ENCODE data around the gene TSPAN32. TPM values are rescaled to one million over a fixed set of nuclear protein-coding genes. Genes with fewer than 3 reads are reported as not detected.
"Not testable (repeated sequence)": the region's sequence is repeated elsewhere in the genome, so short reads cannot be mapped to it uniquely, and the experiment has no call there.

The TSPAN32 gene
- total RNA-seq, 1 donor from 2014 or later, result not detected

- Mint-ChIP-seq H3K27me3 (ENCODE audit: low read depth) (peaks cover 56% of the 10 kb centered on the region), H3K4me1 (ENCODE audit: low read depth) (no peaks in the 10 kb centered on the region), H3K4me3 (ENCODE audit: unreplicated experiment) (no peak overlapping the region), H3K27ac (ENCODE audit: unreplicated experiment) (no peak overlapping the region), H3K9me3 (ENCODE audit: low read depth) (peaks cover 28% of the 10 kb centered on the region), H3K36me3 (ENCODE audit: low read depth) (peaks cover 8% of the 10 kb centered on the region)
- TF ChIP-seq, protein P1, sequence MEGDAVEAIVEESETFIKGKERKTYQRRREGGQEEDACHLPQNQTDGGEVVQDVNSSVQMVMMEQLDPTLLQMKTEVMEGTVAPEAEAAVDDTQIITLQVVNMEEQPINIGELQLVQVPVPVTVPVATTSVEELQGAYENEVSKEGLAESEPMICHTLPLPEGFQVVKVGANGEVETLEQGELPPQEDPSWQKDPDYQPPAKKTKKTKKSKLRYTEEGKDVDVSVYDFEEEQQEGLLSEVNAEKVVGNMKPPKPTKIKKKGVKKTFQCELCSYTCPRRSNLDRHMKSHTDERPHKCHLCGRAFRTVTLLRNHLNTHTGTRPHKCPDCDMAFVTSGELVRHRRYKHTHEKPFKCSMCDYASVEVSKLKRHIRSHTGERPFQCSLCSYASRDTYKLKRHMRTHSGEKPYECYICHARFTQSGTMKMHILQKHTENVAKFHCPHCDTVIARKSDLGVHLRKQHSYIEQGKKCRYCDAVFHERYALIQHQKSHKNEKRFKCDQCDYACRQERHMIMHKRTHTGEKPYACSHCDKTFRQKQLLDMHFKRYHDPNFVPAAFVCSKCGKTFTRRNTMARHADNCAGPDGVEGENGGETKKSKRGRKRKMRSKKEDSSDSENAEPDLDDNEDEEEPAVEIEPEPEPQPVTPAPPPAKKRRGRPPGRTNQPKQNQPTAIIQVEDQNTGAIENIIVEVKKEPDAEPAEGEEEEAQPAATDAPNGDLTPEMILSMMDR (IDR thresholded peaks at IDR 0.05), result no peak
- DNase-seq (ENCODE audit: low spot score), result no peak
These were observed 21.6 kb upstream of the TSPAN32 start for GRCh38 chr11:2280208-2280607.

DNA sequence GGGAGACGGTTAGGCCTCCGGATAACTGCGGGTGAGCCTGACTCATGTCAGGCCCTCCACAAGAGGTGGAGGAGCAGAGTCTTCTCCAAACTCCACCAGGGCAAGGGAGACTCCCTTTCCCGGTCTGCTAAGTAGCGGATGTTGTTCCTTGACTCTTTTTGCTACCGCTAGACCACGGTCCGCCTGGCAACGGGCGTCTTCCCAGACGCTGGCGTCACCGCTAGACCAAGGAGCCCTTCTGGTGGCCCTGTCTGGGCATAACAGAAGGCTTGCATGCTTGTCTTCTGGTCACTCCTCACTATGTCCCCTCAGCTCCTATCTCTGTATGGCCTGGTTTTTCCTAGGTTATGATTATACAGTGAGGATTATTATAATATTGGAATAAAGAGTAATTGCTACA is 15.5 kb upstream of the TSPAN32 start:
- H3K27me3 Mint-ChIP-seq (ENCODE audit: low read depth), result peaks cover 70% of the 10 kb centered on the region
- not testable (repeated sequence) for H3K36me3 Mint-ChIP-seq (ENCODE audit: low read depth)
- H3K9me3 Mint-ChIP-seq (ENCODE audit: low read depth), result peaks cover 15% of the 10 kb centered on the region

GRCh38 chr11:2287091-2287490 is 14.7 kb upstream of the TSPAN32 start:
- H3K27ac Mint-ChIP-seq (ENCODE audit: unreplicated experiment), result no peak overlapping the region
- H3K4me3 Mint-ChIP-seq (ENCODE audit: unreplicated experiment), result no peak overlapping the region
- peaks cover 64% of the 10 kb centered on the region for H3K27me3 Mint-ChIP-seq (ENCODE audit: low read depth)
- peaks cover 4% of the 10 kb centered on the region for H3K36me3 Mint-ChIP-seq (ENCODE audit: low read depth)
- no peaks in the 10 kb centered on the region for H3K4me1 Mint-ChIP-seq (ENCODE audit: low read depth)
- peaks cover 11% of the 10 kb centered on the region for H3K9me3 Mint-ChIP-seq (ENCODE audit: low read depth)
- DNase-seq (ENCODE audit: low spot score), result no peak
- TF ChIP-seq, protein P1 (IDR thresholded peaks at IDR 0.05), result no peak

More for the DNA sequence above, 15.5 kb upstream of the TSPAN32 start:
- not testable (repeated sequence) for H3K4me3 Mint-ChIP-seq (ENCODE audit: unreplicated experiment); H3K27ac Mint-ChIP-seq (ENCODE audit: unreplicated experiment); H3K4me1 Mint-ChIP-seq (ENCODE audit: low read depth); DNase-seq (ENCODE audit: low spot score)

GRCh38 chr11:2289350-2289749 is 12.5 kb upstream of the TSPAN32 start:
- H3K9me3 Mint-ChIP-seq (ENCODE audit: low read depth), result no peaks in the 10 kb centered on the region
- H3K4me3 Mint-ChIP-seq (ENCODE audit: unreplicated experiment), result no peak overlapping the region
- TF ChIP-seq, protein P1 (IDR thresholded peaks at IDR 0.05), result no peak
- no peaks in the 10 kb centered on the region for H3K4me1 Mint-ChIP-seq (ENCODE audit: low read depth)
- H3K36me3 Mint-ChIP-seq (ENCODE audit: low read depth), result peaks cover 2% of the 10 kb centered on the region
- no peak for DNase-seq (ENCODE audit: low spot score)
- no peak overlapping the region for H3K27ac Mint-ChIP-seq (ENCODE audit: unreplicated experiment)
- peaks cover 61% of the 10 kb centered on the region for H3K27me3 Mint-ChIP-seq (ENCODE audit: low read depth)

DNA sequence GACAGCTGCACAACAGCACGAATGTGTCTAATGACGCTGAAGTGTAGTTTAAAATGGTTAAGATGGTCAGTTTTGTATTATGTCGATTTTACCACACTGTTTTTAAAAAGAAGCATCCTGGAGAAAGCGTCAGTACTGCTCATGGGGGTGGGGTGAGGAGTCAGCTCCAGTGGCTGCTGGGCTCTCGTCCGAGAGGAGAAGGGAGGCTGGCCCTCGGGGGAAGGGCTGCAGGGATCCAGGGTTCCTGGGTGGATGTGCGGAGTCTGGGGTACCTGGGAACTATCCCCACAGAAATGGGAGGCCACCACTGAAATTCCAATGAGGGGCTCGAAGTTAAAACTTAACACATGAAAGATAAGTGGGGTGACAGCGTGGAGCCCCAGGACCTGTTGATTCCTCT is 12.0 kb upstream of the TSPAN32 start:
- H3K36me3 Mint-ChIP-seq (ENCODE audit: low read depth), result peaks cover 2% of the 10 kb centered on the region
- no peaks in the 10 kb centered on the region for H3K9me3 Mint-ChIP-seq (ENCODE audit: low read depth)
- TF ChIP-seq, protein P1 (IDR thresholded peaks at IDR 0.05), result no peak
- DNase-seq (ENCODE audit: low spot score), result no peak
- H3K27me3 Mint-ChIP-seq (ENCODE audit: low read depth), result peaks cover 60% of the 10 kb centered on the region
- H3K27ac Mint-ChIP-seq (ENCODE audit: unreplicated experiment), result no peak overlapping the region
- no peak overlapping the region for H3K4me3 Mint-ChIP-seq (ENCODE audit: unreplicated experiment)
- no peaks in the 10 kb centered on the region for H3K4me1 Mint-ChIP-seq (ENCODE audit: low read depth)

DNA sequence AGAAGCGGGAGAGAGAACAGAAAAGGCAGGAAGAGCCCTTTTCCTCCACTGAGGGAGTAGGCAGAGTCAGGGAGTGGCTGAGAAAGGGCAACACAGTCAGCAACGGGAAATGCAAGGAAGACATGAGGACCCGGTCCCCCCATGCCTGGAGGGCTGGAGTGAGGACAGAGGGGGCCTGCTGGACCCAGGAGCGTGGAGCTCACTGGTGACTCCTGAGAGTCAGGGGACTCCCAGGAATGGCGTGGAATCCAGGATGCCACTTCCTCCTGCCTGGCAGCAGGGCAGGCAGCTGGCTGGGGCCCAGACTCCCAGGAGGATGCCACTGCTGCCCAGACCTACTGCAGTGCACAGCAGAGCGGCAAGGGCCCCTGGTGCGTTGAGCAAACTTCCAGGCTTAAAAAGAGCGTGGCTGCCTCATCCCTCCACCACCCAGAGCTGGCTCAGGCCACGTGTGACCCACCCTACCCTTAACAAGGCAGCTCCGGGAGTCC is 11.4 kb upstream of the TSPAN32 start:
- Mint-ChIP-seq H3K27me3 (ENCODE audit: low read depth) (peaks cover 55% of the 10 kb centered on the region), H3K4me3 (ENCODE audit: unreplicated experiment) (no peak overlapping the region), H3K36me3 (ENCODE audit: low read depth) (no peaks in the 10 kb centered on the region), H3K4me1 (ENCODE audit: low read depth) (no peaks in the 10 kb centered on the region), H3K9me3 (ENCODE audit: low read depth) (no peaks in the 10 kb centered on the region), H3K27ac (ENCODE audit: unreplicated experiment) (no peak overlapping the region)
- TF ChIP-seq, protein P1 (IDR thresholded peaks at IDR 0.05), result no peak
- DNase-seq (ENCODE audit: low spot score), result no peak
